ENCODE results near the gene RIPOR2. TPM values are rescaled to one million over a fixed set of nuclear protein-coding genes. Genes with fewer than 3 reads are reported as not detected.

RIPOR2 gene
- total and polyA plus RNA-seq, 4 experiments from 2014 or later = 420 to 458 (median 431) TPM

DNA sequence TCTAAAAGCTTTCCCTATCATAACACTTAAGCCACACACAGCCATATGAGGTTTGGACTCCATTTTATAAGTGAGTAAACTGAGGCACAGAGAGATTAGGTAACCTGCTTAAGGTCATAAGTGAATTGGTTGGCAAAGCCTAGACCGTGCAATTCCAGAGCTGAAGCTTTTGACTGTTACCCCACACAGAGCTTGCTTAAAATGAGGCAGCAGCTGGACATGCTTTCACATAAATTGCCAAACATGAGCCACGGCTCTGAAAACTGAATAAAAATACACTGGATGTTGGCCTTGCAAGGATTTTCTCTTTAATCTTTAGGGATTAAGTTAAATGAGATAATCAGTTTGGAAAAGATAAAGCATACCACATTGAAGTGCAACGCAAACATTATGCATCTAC lies 2.5 kb downstream of the RIPOR2 start:
- H3K4me3 Mint-ChIP-seq = peak overlapping the region; percentile 96 to 100 (median 99)
- H3K27me3 Mint-ChIP-seq = no peaks in the 10 kb centered on the region
- Histone ChIP-seq H3K4me3 (ENCODE audit: low read length in 2 of 2) (peak overlapping the region; percentile 96 to 100), H3K36me3 (ENCODE audit: insufficient read depth, low read length) (peaks cover 37% of the 10 kb centered on the region), H3K27me3 (ENCODE audit: insufficient read depth, low read length) (no peaks in the 10 kb centered on the region), H3K9me3 (ENCODE audit: control insufficient read depth in 1 of 2, low read length in 2 of 2) (no peaks in the 10 kb centered on the region), H3K4me1 (ENCODE audit: insufficient read depth, low read length) (peaks cover 55% of the 10 kb centered on the region), H3K27ac (ENCODE audit: low read depth, low read length) (peak overlapping the region; percentile 78)
- H3K36me3 Mint-ChIP-seq = peaks cover 72 to 76% of the 10 kb centered on the region in 2 donors
- intact Hi-C loops (cut with micrococcal nuclease) = loop anchor here (1.0 to 2.0 kb wide), 2 partner anchors 138 to 212 kb away; no protein-coding TSS in a partner anchor
- peaks cover 0 to 2% (median 0%) of the 10 kb centered on the region in 8 donors for H3K9me3 Mint-ChIP-seq
- H3K27ac Mint-ChIP-seq = peak overlapping the region; percentile 79 to 96 (median 93)
- ChIA-PET POLR2A (ENCODE audit: partially characterized antibody) (interaction anchor here (1.0 to 22.9 kb wide), 19 partner anchors 7 to 1239 kb away, joined by 3 to 1351 read pairs (median 14); no protein-coding TSS in a partner anchor), CTCF (ENCODE audit: partially characterized antibody) (interaction anchor here (0.6 to 15.0 kb wide), 39 partner anchors 7 to 214 kb away, joined by 3 to 367 read pairs (median 16); partner anchors contain the start of gene C6orf62)
- DNase-seq = peak in 1 of 5 donors; percentile 34
- H3K4me1 Mint-ChIP-seq = peaks cover 36 to 68% (median 47%) of the 10 kb centered on the region in 4 donors

- H3K4me1 ChIP-seq (ENCODE audit: insufficient read depth, low read length) = peaks cover 55% of the 10 kb centered on the region
- DNase-seq = peak in 1 of 5 donors; percentile 48
- Mint-ChIP-seq H3K27ac (peak overlapping the region; percentile 79 to 96 (median 93)), H3K4me1 (peaks cover 32 to 68% (median 43%) of the 10 kb centered on the region in 4 donors), H3K4me3 (peak overlapping the region; percentile 96 to 100 (median 99)), H3K27me3 (no peaks in the 10 kb centered on the region), H3K9me3 (peaks cover 0 to 2% (median 0%) of the 10 kb centered on the region in 8 donors), H3K36me3 (peaks cover 68 to 78% of the 10 kb centered on the region in 2 donors)
- ChIA-PET POLR2A (ENCODE audit: partially characterized antibody) (interaction anchor here (1.0 to 22.9 kb wide), 18 partner anchors 6 to 1239 kb away, joined by 3 to 1351 read pairs (median 24); no protein-coding TSS in a partner anchor), CTCF (ENCODE audit: partially characterized antibody) (interaction anchor here (0.6 to 15.0 kb wide), 31 partner anchors 9 to 198 kb away, joined by 3 to 367 read pairs (median 21); no protein-coding TSS in a partner anchor)
- H3K27me3 ChIP-seq (ENCODE audit: insufficient read depth, low read length) = no peaks in the 10 kb centered on the region
- no peaks in the 10 kb centered on the region for H3K9me3 ChIP-seq (ENCODE audit: control insufficient read depth in 1 of 2, low read length in 2 of 2)
- intact Hi-C loops (cut with micrococcal nuclease) = loop anchor here (1.0 to 2.0 kb wide), 3 partner anchors 21 to 212 kb away; no protein-coding TSS in a partner anchor
- peak overlapping the region; percentile 78 for H3K27ac ChIP-seq (ENCODE audit: low read depth, low read length)
- H3K36me3 ChIP-seq (ENCODE audit: insufficient read depth, low read length) = peaks cover 41% of the 10 kb centered on the region
- peak overlapping the region; percentile 96 to 100 for H3K4me3 ChIP-seq (ENCODE audit: low read length in 2 of 2)
These were observed 2.9 kb downstream of the RIPOR2 start for GRCh38 chr6:24932832-24933231.

DNA sequence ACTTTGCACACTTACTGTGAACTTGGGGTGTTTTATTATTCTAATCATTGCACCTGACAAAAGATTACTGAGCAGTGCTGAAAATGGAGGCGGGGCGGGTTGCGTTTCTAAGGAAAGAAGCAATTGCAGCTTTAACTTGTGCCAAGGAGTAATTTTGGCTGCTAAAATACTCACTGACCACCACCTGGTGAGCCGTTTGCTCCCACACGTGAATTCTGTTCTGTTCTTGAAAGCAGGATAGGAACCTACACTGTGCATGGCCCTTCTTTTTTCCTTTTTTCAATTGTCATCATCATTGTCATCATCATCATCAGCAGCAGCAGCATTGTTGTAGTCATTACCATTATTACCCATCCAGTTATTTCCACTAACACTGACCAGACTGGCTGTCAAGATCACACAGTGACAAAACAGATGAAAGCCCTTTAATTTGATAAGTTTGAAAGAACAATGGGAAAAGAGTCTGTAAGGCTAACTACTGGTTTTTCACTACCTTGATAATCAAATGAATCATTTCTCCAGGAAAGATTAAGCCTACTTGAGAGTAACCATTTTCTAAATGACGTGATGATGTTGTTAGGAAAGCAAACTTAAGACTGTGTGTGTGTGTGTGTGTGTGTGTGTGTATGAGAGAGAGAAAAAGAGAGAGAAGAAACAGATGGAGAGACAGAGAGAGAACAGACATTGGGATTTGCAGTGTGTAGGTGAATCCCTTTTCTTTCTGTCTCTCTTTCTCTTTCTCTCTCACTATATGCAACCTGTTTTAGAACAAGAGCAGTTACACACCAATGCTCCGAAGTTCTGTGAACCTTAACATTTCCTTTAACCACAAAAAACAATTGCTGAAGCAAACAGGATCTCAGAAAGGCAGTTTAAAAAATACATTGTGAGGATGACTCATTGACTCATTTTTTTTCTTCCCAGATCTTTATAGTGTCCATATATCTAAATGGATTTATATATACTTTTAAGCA lies 3.8 kb downstream of the RIPOR2 start:
- Histone ChIP-seq H3K9me3 (ENCODE audit: control insufficient read depth in 1 of 2, low read length in 2 of 2) (no peaks in the 10 kb centered on the region), H3K27me3 (ENCODE audit: insufficient read depth, low read length) (no peaks in the 10 kb centered on the region), H3K27ac (ENCODE audit: low read depth, low read length) (peak overlapping the region; percentile 78), H3K4me1 (ENCODE audit: insufficient read depth, low read length) (peaks cover 55% of the 10 kb centered on the region), H3K36me3 (ENCODE audit: insufficient read depth, low read length) (peaks cover 47% of the 10 kb centered on the region), H3K4me3 (ENCODE audit: low read length in 2 of 2) (peak overlapping the region; percentile 96 to 100)
- intact Hi-C loops (cut with micrococcal nuclease) = loop anchor here (1.0 to 2.0 kb wide), 2 partner anchors 20 to 211 kb away; no protein-coding TSS in a partner anchor
- H3K36me3 Mint-ChIP-seq = peaks cover 75 to 86% of the 10 kb centered on the region in 2 donors
- H3K4me1 Mint-ChIP-seq = peaks cover 30 to 68% (median 43%) of the 10 kb centered on the region in 4 donors
- H3K9me3 Mint-ChIP-seq = peaks cover 0 to 4% (median 0%) of the 10 kb centered on the region in 8 donors
- ChIA-PET POLR2A (ENCODE audit: partially characterized antibody) (interaction anchor here (0.6 to 22.9 kb wide), 18 partner anchors 5 to 105 kb away, joined by 3 to 1351 read pairs (median 22); no protein-coding TSS in a partner anchor), CTCF (ENCODE audit: partially characterized antibody) (interaction anchor here (1.0 to 15.0 kb wide), 24 partner anchors 9 to 93 kb away, joined by 4 to 367 read pairs (median 30); no protein-coding TSS in a partner anchor)
- peak overlapping the region; percentile 79 to 96 (median 93) for H3K27ac Mint-ChIP-seq
- peaks cover 0 to 1% of the 10 kb centered on the region in 2 donors for H3K27me3 Mint-ChIP-seq
- H3K4me3 Mint-ChIP-seq = peak overlapping the region; percentile 96 to 100 (median 99)
- peak; percentile 48 to 62 (median 54) for DNase-seq

DNA sequence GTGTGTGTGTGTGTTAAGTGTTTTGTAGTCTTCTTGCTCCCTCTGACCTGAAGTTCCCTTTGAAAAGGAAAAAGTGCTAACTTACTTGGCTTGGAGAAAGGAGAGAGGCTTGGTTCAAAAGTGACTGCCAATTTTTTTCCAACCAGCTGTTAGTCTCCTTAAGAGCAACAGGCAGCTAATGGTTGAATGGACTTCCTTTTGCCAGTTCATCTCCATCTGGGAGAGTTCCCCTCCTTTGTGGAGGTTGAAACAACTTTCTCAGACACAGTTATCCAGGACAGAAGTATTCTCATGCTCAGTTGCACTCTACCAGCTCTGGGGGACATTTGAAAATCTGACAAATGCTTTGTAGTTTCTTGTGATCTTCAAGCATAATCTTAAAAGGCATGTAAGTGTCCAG lies 4.5 kb downstream of the RIPOR2 start:
- Mint-ChIP-seq H3K4me1 (peaks cover 28 to 66% (median 42%) of the 10 kb centered on the region in 4 donors), H3K27me3 (peaks cover 0 to 1% of the 10 kb centered on the region in 2 donors), H3K27ac (peak overlapping the region; percentile 79 to 96 (median 93)), H3K9me3 (peaks cover 0 to 4% (median 0%) of the 10 kb centered on the region in 8 donors), H3K36me3 (peaks cover 79 to 87% of the 10 kb centered on the region in 2 donors), H3K4me3 (peak overlapping the region; percentile 96 to 100 (median 99))
- CTCF ChIA-PET (ENCODE audit: partially characterized antibody) = interaction anchor here (1.0 to 15.0 kb wide), 5 partner anchors 22 to 87 kb away, joined by 4 to 367 read pairs (median 245); no protein-coding TSS in a partner anchor
- H3K27me3 ChIP-seq (ENCODE audit: insufficient read depth, low read length) = no peaks in the 10 kb centered on the region
- POLR2A ChIA-PET (ENCODE audit: partially characterized antibody) = interaction anchor here (0.6 to 22.9 kb wide), 8 partner anchors 8 to 78 kb away, joined by 3 to 1351 read pairs (median 6); no protein-coding TSS in a partner anchor
- peak overlapping the region; percentile 78 for H3K27ac ChIP-seq (ENCODE audit: low read depth, low read length)
- intact Hi-C loops (cut with micrococcal nuclease) = no loop called here
- no peaks in the 10 kb centered on the region for H3K9me3 ChIP-seq (ENCODE audit: control insufficient read depth in 1 of 2, low read length in 2 of 2)
- peaks cover 47% of the 10 kb centered on the region for H3K36me3 ChIP-seq (ENCODE audit: insufficient read depth, low read length)
- H3K4me3 ChIP-seq (ENCODE audit: low read length in 2 of 2) = peak overlapping the region; percentile 96 to 100
- peak in 1 of 5 donors; percentile 2 for DNase-seq
- peaks cover 56% of the 10 kb centered on the region for H3K4me1 ChIP-seq (ENCODE audit: insufficient read depth, low read length)

GRCh38 chr6:24930431-24930871 lies 5.3 kb downstream of the RIPOR2 start:
- peaks cover 47% of the 10 kb centered on the region for H3K36me3 ChIP-seq (ENCODE audit: insufficient read depth, low read length)

DNA sequence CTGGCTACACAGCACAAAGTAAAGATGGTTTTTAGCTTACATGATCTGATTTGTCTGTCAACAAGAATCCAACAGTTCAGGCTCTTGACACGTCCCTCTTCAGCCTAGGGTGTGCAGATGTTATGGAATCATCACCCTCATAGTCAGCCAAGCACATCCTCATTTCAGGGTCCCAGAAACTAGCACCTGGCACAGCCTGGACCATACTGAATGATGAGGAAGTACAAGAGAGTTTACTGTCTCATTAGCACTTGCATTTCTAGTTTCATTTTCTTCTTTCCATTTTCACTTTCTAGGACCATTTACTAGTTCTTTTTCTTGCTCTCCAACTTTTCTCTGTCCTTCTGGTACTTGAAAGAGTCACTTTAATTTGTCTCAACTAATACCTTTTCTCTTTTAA lies 6.5 kb downstream of the RIPOR2 start:
- ChIA-PET CTCF (ENCODE audit: partially characterized antibody) (interaction anchor here (1.4 to 15.0 kb wide), 4 partner anchors 21 to 62 kb away, joined by 4 to 333 read pairs (median 134); no protein-coding TSS in a partner anchor), POLR2A (ENCODE audit: partially characterized antibody) (interaction anchor here (0.7 to 22.9 kb wide), 6 partner anchors 7 to 78 kb away, joined by 3 to 1351 read pairs (median 290); partner anchors contain the start of gene RIPOR2)
- peaks cover 0 to 4% (median 0%) of the 10 kb centered on the region in 8 donors for H3K9me3 Mint-ChIP-seq
- H3K4me1 Mint-ChIP-seq = peaks cover 39 to 77% (median 57%) of the 10 kb centered on the region in 4 donors
- Histone ChIP-seq H3K27me3 (ENCODE audit: insufficient read depth, low read length) (no peaks in the 10 kb centered on the region), H3K4me3 (ENCODE audit: low read length in 2 of 2) (peak overlapping the region; percentile 63 to 67), H3K9me3 (ENCODE audit: control insufficient read depth in 1 of 2, low read length in 2 of 2) (no peaks in the 10 kb centered on the region), H3K4me1 (ENCODE audit: insufficient read depth, low read length) (peaks cover 77% of the 10 kb centered on the region), H3K36me3 (ENCODE audit: insufficient read depth, low read length) (peaks cover 47% of the 10 kb centered on the region), H3K27ac (ENCODE audit: low read depth, low read length) (peak overlapping the region; percentile 53)
- intact Hi-C loops (cut with micrococcal nuclease) = loop anchor here (1.0 kb wide), 1 partner anchor 11 kb away; no protein-coding TSS in a partner anchor
- H3K4me3 Mint-ChIP-seq = peak overlapping the region; percentile 96 to 100 (median 99)
- DNase-seq = no peak
- H3K27me3 Mint-ChIP-seq = peaks cover 0 to 1% of the 10 kb centered on the region in 2 donors
- peaks cover 73 to 85% of the 10 kb centered on the region in 2 donors for H3K36me3 Mint-ChIP-seq
- H3K27ac Mint-ChIP-seq = peak overlapping the region; percentile 87 to 97 (median 97)

More at GRCh38 chr6:24930431-24930871, 5.3 kb downstream of the RIPOR2 start:
- H3K27ac ChIP-seq (ENCODE audit: low read depth, low read length) = peak overlapping the region; percentile 53
- peaks cover 65% of the 10 kb centered on the region for H3K4me1 ChIP-seq (ENCODE audit: insufficient read depth, low read length)
- Mint-ChIP-seq H3K4me3 (peak overlapping the region; percentile 96 to 100 (median 99)), H3K9me3 (peaks cover 0 to 4% (median 0%) of the 10 kb centered on the region in 8 donors), H3K4me1 (peaks cover 31 to 66% (median 47%) of the 10 kb centered on the region in 4 donors), H3K27ac (peak overlapping the region; percentile 73 to 94 (median 84)), H3K36me3 (peaks cover 79 to 85% of the 10 kb centered on the region in 2 donors), H3K27me3 (peaks cover 0 to 1% of the 10 kb centered on the region in 2 donors)
- POLR2A ChIA-PET (ENCODE audit: partially characterized antibody) = interaction anchor here (0.5 to 22.9 kb wide), 7 partner anchors 9 to 74 kb away, joined by 3 to 1351 read pairs (median 7); no protein-coding TSS in a partner anchor
- intact Hi-C loops (cut with micrococcal nuclease) = no loop called here
- CTCF ChIA-PET (ENCODE audit: partially characterized antibody) = interaction anchor here (2.0 to 15.0 kb wide), 4 partner anchors 22 to 88 kb away, joined by 6 to 333 read pairs (median 134); no protein-coding TSS in a partner anchor
- no peaks in the 10 kb centered on the region for H3K9me3 ChIP-seq (ENCODE audit: control insufficient read depth in 1 of 2, low read length in 2 of 2)
- H3K27me3 ChIP-seq (ENCODE audit: insufficient read depth, low read length) = no peaks in the 10 kb centered on the region
- peak overlapping the region; percentile 62 to 96 for H3K4me3 ChIP-seq (ENCODE audit: low read length in 2 of 2)
- no peak for DNase-seq

All from CD4-positive, alpha-beta memory T cell (primary cell).